Stimulated activated CD4-positive, alpha-beta T cell treated with anti-CD3 and anti-CD28 coated beads, Interleukin-15, amount 100 ng/mL, for 24 hours (primary cell): ENCODE results near the gene OTOS.

Experiments
- DNase-seq: peaks from one replicate; pipeline ENCODE4 v3.0.0-alpha.2; 2020

OTOS gene

DNA sequence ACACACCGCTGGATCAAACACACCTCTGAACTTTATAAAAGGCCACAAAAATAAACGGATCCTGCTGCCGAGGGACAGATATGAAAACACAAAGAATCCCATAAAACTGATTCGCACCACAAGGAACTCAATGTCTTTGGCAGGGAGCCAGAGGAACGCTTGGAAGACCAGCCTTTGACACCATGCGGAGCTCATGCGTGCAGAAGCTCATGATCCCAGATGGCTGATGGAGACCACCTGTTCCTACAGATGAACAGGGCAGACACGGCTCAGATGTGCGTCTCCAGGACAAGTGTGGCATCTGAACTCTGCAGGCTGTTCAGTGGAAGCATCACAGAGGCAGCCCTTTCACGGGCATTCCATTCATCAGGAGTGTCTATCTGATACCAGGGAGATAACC lies 29.2 kb downstream of the OTOS start:
- no peak for DNase-seq

DNA sequence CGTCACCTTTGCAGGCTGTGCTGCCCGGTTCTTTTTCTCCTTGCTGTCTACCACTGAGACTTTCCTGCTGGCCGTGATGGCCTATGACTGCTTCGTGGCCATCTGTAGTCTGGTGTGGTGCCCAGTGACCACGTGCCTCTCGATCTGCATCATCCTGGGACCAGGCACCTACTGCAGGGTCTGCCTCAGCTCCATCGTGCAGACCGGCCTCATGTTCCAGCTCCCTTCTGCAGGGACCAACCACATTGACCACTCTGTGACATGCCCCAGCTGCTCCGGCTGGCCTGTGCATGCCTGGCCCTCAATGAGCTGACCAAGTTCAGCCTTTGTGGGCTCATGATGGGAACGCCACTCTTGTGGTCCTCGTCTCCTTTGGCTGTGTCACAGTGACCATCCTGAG lies 31.1 kb downstream of the OTOS start:
- no peak for DNase-seq

DNA sequence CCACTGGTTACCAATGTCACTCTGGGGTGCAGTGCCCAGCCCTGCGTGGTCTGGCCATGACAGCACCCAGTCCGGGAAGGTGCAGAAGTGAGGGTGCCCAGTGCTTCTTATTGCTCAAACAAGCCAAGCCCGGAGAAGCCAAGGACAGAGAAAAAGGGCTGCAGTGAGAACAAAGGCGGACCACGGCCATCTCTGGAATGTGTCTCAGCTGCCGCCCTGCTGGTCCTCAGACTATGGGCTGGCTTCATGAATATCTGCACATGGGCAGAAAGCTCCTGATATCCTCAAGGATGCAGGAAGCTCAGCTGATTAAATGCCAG lies 33.0 kb downstream of the OTOS start:
- DNase-seq = no peak

DNA sequence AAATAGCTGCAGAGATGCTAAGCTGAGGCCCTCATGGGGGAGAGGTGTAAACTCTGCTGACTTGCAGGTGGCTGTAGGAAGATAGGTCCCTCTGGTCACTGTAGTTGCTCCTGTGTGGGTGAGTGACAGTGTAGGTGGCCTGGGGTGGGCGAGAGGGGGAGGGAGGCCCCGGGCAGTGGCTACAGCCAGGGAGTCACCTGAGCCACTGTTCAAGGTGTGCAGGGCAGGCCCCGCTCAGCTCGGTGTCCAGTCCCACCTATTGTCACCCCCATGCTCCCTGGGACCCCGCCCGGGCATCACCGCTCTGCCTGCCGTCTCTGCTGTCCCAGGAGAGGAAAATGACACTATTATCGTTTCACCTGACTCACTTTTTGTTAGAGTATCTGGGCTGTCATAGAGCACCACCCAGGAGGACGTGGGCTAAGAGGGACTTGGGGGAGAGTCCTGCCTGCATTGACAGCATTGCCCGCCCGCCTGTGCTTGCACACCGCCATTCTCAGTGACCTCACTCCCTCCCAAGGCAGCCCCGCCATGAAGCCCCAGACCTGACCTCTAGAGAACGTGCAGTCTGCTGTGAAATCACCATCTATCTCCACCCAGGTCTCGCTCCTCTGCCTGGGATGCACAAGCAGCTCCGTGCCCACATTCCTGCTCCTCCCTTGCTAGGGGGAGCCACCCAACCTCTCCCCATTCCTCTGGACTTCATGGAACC lies 33.5 kb downstream of the OTOS start:
- DNase-seq = no peak

DNA sequence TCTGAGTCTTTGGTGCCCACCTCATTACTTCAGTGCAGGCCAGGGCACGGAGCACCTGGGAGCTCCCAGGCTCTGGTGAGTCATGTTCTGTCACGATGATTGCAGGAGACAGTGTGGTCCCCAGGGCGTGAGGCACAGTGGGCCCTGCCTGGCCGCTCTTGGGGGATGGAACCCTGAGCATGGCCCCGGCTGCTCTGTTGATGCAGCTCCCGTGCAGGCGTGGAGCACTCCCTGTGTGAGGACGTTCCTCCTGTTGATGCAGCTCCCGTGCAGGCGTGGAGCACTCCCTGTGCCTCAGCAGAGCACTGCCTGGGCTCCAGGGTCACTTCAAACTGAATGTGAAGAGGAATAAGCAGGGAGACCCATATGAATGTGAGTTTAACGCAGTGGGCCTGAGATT lies 34.5 kb downstream of the OTOS start:
- DNase-seq = no peak

DNA sequence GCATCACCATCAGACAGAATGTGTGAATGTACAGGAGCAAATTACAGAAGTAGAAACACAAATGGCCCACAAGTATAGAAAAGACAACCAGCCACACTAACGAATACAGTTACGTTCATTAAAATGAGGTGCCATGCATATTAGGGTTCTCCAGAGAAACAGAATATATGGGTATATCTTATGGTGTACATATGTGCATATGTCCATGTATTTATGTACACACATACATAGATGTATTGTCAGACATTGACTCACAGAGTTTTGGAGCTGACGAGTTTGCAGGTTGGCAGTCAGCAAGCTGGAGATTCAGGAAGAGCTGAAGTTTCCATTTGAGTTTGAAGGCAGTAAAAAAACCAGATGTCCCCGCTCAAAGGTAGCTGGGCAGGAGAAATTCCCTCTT lies 37.3 kb downstream of the OTOS start:
- no peak for DNase-seq

DNA sequence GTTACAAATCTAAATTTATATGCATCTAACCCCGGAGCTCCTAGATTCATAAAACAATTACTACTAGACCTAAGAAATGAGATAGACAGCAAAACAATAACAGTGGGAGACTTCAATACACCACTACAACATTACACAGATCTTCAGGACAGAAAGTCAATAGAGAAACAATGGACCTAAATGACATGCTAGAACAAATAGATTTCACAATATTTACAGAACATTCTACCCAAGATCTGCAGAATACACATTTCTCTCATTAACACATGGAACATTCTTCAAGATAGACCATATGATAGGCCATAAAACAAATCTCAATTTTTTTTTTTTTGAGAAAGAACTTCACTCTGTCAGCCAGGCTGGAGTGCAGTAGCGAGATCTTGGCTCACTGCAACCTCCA lies 42.1 kb downstream of the OTOS start:
- DNase-seq = no peak

DNA sequence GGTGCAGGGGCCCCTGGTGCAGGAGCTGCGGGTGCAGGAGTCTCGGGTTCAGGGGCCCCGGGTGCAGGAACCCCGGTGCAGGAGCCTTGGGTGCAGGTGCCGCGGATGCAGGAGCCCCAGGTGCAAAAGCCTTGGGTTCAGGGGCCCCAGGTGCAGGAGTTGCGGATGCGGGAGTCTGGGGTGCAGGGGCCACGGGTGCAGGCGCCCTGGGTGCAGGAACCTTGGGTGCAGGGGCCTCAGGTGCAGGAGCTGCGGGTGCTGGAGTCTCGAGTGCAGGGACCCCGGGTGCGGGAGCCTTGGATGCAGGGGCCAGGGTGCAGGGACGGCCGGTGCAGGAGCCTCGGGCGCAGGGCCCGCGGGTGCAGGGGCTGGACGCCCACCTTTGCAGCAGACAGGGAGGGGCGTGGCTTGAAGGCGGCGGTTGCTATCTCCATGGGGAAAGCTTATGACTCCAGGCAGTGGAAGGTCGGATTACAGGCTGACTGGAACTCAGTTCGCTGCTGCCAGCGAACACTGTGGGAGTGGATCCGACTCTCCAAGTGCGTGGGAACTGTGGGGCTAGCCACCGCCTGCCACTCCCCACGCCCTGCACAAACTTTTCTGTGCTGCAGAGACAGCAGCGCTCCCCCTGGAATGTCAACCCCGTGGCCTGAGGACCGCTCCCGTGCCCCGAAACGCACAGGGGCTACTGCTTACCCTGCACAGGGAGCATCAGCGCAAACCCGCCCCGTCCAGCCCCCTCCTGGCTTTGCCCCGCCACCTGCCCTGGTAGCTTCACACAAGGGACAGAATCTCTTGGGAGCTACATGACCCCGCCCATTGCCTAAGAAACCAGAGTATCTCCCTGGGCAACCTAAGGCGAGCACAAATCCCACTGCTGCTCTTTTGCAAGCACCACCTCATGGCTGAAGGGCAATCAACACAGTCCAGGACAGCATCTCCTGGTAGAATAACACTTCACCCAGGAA lies 44.6 kb downstream of the OTOS start:
- no peak for DNase-seq

DNA sequence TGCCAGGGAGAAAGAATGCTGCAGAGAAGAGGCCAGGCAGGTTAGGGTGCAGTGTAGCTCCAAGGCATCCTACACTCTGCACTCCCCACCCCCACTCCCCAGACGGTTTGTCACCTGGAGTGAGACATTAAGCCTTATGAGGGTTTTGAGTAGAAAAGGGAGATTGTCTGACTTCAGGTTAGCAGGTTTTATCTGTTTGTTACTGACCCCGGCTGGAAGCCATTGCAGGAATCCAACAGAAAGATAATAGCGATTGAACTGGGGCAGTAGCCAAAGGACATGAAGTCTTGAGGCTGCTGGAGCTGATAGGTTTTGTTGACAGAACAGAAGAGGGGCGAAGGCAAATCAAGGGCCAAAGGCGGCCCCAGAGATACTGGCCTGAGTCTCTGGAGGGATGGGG lies 51.2 kb downstream of the OTOS start:
- no peak for DNase-seq
